ENCODE data around the gene DALRD3.
A peak's percentile ranks its signal among the peaks of the same experiment; 100 is the strongest.

The DALRD3 gene, protein sequence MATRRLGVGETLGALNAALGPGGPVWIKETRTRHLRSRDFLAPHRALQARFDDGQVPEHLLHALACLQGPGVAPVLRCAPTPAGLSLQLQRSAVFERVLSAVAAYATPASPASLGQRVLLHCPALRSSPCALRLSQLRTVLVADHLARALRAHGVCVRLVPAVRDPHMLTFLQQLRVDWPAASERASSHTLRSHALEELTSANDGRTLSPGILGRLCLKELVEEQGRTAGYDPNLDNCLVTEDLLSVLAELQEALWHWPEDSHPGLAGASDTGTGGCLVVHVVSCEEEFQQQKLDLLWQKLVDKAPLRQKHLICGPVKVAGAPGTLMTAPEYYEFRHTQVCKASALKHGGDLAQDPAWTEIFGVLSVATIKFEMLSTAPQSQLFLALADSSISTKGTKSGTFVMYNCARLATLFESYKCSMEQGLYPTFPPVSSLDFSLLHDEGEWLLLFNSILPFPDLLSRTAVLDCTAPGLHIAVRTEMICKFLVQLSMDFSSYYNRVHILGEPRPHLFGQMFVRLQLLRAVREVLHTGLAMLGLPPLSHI

DNA sequence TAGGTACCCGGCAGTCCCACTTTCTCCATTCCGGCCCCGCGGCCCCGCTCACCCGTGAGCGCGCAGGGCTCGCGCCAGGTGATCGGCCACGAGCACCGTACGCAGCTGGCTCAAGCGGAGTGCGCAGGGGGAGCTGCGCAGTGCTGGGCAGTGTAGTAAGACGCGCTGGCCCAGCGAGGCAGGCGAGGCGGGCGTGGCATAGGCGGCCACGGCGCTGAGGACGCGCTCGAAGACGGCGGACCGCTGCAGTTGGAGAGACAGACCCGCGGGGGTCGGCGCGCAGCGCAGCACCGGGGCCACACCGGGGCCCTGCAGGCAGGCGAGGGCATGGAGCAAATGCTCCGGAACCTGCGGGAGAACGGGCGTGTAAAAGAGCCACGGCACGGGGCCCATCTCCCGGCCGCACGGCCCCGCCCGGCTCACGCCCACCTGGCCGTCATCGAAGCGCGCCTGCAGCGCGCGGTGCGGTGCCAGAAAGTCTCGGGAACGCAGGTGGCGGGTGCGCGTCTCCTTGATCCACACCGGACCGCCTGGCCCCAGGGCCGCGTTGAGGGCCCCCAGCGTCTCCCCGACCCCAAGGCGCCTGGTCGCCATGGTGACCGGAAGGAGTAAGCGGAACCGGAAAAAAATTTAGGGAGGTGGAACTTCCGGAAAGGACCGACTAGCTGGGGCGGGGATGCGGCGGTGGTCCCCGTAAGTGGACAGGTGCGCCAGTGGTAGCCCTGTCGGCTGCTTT lies at the start of gene DALRD3:
TSS of gene DALRD3 (minus strand) at position 610 of the 736 bp plus-strand sequence. CDS start at position 594, 16 bp downstream.
- DNase-seq = no peak

DNA sequence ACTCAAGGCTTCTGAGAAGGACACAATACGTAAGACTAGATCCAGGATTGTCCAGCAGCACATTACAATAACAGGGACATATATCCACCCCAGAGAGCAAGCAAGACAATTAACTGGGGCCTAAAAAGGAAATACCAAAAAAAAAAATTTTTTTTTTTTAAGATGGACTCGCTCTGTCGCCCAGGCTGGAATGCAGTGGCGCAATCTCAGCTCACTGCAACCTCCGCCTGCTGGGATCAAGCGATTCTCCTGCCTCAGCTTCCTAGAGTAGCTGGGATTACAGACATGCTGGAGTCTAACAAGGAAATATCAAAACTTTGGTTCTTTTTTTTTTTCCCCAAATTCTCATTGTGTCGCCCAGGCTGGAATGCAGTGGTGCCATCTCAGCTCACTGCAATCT lies 39.6 kb upstream of the DALRD3 start:
- DNase-seq = no peak

DNA sequence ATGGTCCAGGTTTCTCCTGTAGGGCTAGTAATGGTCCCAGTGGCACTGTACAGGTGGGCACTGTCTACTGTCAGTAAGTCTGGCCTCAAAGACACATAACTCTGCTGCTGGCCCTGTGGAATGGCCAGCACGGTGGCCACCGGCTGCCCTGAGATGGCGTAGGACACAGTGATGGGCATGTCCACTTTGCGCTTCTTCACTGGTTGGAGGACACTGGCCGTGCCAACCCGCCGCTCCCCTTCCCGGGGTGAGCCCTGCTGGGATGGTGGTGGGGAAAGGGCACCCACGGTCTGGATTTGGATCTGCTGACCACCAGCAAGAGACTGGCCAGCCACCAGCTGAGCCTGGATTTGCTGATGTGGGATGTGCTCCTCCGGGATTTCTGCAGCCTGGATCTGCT lies 38.9 kb upstream of the DALRD3 start:
- DNase-seq = no peak

DNA sequence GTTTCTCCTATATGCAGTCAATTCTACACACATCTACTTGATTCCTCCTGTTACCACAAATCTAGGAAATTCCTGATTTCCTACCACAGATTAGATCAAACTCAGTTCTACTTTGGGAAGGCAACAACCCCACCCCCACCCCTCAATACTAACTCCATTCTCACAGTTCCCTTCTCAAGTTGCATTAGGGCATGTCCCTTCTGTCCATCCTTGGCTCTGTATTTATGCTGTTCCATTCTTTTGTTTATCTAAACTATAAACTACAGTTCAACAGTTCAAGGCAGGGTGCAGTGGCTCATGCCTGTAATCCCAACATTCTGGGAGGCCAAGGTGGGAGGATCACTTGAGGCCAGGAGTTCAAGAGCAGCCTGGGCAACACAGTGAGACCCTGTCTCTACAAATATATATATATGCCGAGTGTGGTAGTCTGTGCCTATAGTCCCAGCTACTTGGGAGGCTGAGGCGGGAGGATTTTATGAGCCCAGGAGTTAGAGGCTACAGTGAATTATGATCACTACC lies 36.0 kb upstream of the DALRD3 start:
- no peak for DNase-seq

DNA sequence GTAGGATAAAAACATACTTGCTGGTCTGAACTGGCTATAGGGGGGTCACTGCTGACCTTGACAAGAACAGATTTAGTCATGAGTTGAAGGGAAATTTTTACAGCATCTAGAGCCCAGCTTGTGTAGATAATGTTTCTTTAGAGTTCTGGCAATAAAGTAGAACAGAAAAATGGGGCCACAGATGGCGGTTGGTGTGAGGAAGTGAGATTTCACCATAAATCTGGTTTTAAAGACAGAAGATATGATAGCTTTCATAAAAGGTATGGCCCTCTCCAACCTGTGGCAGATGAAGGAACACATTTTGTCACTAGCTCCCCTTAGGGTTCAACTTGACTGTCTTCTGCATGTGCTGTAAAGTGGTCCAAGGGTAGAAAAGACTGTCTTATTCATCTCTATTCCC lies 35.2 kb upstream of the DALRD3 start:
- DNase-seq = no peak

DNA sequence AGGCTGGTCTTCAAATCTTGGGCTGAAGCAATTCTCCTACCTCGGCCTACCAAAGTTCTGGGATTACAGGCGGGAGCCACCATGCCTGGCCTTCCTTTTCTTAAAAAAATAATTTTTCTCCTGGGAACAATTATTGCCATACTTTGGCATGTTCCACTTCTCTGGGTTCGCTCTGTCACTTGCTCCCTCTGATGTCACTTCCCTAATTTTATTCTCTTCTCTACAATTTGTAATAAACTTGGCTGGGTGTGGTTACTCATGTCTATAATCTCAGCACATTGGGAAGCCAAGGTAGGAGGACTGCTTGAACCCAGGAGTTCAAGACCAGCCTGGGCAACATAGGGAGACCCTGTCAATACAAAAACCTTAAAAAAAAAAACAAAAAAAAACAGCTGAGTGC lies 16.9 kb upstream of the DALRD3 start:
- no peak for DNase-seq

DNA sequence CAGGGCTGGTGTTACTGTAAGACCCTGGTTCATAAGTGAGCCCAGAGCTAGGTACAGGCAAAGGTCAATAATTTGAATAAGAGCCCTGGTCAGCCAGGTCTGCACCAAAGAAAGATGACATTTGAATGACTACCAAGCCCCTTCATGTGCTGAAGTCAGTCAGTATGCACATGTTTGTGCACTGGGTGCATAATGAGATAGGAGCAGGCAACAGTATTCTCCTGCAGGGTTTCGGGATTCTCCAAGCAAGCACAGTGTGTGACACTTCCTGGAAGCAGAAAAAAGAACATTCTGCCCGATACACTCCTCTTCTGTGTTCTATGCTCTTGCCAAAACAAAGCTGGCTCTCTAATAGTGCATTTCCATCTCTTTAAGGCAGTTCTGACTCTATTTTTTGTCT lies 16.3 kb upstream of the DALRD3 start:
- no peak for DNase-seq

DNA sequence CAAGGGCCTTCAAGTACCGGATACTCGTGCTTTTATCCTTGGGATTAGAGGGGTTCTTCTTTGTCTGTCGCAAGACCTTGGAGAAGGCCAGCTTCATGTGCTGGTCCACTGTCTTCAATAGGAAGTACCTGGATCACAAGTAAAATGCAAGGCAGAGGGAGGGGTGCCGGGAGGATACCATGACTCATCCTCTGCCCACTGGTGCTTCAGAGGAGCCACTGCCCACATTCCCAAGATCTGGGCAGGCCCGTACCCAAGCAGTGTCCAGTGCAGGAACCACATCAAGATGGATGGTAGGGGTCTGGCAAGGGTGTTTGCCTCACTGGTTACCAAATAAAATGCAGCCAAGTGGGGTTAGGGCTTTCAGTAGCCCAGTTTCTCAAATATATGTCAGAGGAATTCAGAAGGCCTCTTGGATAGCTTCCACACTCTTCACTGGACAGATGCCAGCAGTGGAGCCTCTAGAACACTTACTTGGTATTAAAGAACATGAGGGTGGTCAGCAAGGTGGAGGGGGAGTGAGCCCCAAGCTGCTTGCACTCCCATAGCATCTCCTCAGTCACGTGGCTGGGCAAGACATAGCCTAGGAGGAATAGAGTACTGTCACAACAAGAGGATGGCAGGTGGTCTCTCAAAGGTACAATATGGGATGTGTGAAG lies 14.4 kb upstream of the DALRD3 start:
- DNase-seq = no peak

DNA sequence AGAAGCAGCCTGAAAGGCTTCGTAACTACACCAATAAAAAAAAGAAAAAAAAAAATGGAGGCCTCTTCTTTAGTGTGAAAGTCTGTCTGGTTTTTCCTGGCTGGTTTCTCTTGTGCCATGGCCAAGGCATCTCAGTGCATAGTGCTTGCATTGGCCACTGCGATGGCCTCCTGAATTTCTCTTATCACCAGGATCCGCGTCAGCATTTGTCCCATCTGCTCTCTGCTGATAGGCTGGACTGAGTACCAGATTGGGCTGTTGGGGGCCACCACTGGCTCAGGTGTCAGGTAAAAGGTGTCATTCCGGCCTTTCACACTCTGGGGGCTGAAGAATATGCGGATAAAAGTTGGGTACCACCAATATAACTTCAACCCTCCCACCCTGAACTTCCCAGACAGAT lies 11.9 kb upstream of the DALRD3 start:
- no peak for DNase-seq

DNA sequence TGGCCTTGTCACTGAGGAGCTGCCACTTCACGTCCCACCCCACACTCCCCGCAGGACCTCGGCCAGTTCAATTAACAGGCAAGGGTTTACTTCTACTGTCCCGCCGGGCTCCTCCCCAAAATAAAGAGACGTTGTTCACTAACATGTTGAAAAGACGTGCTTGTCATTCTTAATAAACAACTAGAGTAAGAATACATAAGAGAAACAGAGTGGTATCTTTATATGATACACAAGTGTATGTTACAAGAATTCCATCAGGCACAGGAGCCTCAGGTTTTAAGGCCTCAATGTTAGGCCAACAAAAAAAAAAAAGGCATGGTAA lies 11.1 kb upstream of the DALRD3 start:
- no peak for DNase-seq

DNA sequence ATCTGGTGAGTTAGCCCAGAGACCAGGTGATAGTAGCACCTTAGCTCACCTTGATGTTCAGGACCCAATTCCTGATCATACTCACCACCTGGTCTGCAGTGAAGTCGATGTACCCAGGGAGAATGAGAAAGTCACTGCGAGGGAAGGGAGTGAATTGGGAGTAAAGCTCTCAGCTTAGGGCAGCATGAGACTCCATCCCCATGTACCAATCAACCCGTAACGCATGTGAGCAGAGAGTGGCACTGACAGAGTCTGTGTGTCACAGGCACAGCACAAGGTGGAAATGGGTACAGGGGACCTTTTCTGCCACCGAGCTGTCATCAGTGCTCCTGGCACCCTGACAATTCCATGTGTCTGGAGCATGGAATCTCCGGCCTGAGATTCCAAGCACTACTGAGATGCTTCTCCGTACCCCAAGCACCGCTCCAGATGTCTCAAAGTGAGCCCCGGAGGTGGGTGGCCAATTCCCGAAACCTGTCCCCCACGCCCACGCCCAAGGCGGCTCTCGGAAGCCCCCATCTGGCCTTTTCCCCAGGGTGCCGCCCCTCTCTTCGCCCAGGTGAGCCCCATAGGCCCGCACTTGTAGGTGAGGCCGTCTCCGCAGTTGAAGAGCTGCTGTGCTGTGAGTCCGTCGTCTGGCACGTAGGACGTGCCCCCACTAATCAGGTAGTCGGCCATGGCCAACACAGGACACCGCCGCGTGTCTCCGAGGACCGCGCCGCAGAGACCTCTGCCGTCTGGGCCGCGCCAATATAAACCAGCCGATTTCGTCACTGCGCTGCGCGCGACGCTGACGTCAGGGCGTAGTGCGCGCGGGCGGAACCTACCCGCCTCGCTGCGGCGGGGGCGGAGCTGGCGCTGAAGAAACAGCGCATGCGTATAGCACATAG lies 10.5 kb upstream of the DALRD3 start, which contains the start of gene IMPDH2:
TSS of gene IMPDH2 (minus strand) at position 726 of the 890 bp plus-strand sequence. CDS start at position 678, 48 bp downstream.
- DNase-seq = peak; percentile 52

DNA sequence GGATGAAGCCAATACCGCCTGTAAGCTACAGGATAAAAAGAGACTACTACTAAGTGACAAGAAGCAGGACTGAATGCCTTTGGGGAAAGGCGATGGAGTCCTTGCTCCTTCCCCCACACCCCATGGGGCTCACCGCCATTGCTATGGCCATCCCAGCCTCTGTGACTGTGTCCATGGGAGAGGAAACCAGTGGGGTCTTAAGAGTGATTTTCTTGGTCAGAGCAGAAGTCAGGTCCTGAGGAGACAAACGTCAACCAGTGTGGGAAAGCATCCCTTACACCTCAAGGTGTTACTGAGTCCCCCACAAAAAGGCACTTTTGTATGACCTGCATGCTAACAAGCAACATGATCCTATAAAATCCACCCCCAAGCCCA lies 9.9 kb upstream of the DALRD3 start:
- DNase-seq = no peak

DNA sequence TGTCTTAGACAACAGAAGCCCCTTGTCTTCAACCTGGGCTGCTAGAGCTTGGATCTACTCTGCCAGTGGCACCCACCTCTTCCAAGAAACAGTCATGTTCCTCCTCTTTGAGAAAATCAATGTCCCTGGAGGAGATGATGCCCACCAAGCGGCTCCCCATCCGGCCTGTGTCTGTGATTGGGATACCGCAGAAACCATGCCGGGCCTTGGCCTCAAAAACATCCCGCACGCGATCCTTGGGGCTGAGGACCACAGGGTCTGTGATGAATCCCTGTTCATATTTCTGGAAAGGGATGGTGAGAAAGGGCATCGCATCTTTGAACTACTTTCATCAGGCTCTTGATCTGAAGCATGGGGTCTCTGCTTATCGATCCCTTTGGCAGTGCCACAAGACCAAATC lies 9.3 kb upstream of the DALRD3 start:
- DNase-seq = no peak

DNA sequence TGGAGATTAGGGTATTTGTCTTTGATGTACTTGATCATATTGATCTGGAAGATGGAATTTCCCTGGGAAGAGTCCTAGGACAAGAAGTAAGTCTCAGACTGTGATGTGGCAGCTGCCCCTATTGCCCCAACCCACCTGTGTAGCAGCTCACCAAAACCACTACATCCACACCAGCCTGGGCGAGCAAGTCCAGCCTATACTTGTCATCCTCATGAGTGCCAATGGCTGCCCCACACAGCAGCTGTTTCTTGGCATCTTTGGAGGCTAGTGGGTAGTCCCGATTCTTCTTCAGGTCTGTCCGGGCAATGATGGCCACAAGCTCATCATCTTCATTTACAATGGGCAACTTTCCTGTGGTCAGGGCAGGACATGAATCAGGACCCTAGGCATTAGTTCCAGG lies 8.2 kb upstream of the DALRD3 start:
- no peak for DNase-seq

DNA sequence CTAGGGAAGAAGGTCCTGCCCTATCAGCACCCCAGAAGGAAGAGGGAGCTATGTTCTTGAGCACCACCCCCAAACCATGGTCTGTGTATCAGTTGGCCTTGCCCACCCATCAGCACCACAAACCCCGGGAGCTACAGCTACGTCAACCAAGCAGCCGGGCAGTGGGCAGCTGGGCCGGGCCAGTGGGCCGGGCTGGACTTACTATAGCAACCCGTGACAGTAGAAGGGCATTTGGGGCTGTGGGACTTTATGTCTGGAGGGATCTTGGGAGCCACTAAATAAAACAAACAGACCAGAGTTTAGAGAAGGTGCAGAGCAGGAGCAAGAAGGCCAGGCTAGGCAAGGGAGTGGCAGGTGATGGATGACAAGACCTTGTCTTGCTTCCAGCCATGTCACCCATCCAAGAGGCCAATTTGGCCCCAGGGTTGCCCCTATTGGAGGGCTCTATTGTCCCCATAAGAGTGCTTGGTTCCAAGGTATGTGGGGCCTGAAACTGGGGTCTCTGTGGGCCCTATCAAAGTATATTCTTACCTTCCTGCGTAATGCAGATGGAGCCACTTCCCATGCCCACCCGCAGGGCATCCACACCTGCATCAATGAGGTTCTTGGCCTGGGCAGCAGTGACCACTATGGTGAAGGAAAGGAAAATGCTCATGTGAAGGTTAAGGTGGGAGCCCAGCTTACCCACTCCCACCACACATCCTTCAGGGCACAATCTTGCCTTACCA lies 7.6 kb upstream of the DALRD3 start:
- no peak for DNase-seq

DNA sequence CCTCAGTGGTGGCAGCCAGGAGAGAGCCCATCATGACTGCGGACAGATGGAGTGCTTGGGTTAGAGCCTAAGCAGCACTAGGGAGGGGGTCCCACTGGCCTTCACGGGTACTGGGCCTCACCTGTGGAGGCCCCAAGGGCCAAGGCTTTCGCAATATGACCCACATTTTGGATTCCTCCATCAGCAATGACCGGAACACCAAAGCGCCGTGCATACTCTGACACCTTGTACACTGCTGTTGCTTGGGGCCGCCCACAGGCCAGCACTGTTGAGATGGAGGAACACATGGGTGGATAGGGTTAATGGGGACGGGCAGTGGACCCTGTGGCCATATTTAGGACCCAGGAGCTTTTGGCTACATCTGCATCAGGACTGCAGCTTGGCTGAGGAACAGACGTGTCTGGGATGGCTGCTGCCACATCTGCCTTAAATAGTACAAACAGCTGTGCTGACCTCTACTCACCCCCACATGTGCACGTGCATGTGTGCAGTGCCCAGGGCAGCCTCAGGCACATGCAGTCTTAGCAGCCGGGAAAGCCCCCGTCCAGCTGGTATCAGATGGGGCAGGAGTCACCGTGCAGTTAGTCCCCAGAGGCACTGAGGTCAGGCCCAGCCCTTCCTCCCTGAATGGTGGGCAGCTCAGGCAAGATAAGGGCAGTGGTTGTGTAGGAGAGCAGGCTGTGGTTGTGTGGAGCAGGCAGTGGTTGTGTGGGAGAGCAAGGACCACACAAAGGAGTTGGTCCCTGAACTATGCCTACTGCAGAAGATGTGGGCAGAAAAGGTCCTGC lies 6.8 kb upstream of the DALRD3 start:
- no peak for DNase-seq

DNA sequence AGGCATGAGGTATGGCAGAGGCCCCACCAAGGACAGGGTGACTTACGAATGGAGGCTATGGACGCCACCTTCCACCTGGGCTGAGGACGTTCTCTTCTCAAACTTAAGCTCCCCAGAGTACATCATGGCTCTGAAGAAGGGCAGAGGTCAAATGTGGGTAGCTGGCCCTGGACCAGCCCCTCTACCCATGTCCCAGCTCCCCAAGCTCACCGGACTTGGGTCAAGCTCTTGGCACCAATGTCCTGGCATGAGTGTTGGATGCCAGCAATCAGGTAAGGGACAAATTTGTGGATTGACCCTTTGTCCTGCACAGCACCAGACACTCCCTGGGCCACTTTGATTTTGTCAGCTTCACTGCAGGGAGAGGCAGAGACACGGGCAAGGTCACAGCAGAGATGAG lies 6.1 kb upstream of the DALRD3 start:
- no peak for DNase-seq

DNA sequence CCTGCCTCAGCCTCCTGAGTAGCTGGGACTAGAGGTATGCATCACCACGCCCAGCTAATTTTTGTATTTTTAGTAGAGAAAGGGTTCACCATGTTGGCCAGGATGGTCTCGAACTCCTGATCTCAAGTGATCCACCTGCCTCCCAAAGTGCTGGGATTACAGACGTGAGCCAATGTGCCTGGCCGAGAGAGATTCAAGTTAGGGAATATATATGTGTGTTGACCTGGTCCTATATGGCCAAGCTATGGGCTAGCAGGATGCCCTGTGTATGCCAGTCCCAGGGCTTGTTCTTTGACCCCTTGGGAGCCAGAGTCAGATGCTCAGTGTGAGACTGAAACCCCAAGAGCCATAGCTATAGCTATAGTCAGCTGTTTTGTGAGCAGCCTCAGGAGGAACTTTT lies 5.4 kb upstream of the DALRD3 start:
- no peak for DNase-seq

DNA sequence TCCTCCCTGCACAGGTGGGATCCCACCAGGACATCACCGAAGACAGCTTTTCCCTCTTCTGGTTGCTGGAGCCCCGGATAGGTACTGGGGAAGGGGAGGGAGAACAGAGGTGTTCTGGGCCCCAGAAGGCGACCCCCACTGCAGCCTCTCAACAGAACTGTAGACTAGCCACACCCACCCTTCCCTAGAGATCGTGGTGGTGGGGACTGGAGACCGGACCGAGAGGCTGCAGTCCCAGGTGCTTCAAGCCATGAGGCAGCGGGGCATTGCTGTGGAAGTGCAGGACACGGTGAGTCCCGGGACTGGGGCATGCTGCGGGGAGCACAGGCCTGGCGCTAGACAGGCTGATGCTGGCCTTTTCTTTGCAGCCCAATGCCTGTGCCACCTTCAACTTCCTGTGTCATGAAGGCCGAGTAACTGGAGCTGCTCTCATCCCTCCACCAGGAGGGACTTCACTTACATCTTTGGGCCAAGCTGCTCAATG lies 4.3 kb upstream of the DALRD3 start:
- DNase-seq = no peak

DNA sequence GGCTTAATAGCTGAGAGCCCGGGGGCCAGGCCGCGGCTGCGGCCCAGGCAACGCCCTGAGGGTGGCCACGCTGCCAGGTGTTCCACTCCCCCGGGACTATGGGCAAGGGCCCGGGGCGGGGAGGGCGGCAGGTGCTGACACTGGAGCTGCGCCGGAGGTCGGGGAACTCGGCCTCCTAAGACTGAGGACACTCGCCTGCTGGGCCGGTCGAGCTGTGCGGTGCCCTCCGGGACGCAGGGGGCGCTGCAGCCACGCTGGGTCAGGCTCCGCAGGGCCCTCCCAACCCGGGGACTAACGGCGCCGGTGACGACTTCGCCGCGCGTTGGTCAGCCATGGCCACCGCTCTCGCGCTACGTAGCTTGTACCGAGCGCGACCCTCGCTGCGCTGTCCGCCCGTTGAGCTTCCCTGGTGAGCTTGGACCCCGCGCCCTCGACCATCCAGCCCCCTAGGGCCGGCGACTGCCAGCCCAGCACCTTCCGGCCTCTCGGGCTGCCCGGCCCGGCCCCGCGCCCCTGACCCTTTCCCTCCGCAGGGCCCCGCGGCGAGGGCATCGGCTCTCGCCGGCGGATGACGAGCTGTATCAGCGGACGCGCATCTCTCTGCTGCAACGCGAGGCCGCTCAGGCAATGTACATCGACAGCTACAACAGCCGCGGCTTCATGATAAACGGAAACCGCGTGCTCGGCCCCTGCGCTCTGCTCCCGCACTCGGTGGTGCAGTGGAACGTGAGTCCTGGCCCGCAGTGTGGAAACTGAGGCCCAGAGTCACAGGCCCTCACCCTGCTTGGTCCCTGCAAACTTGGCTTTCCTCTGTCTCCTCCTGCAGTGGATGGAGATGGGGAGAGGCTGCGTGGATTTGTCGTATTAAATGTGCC lies 3.7 kb upstream of the DALRD3 start, which contains the start of gene NDUFAF3:
TSS of gene NDUFAF3 (plus strand) at position 309 of the 875 bp plus-strand sequence. CDS start at position 333, 24 bp downstream.
- peak; percentile 76 for DNase-seq
